Prostate gland (tissue), 2 donors: ENCODE data around the gene FKBP3. TPM values are rescaled to one million over a fixed set of nuclear protein-coding genes. Genes with fewer than 3 reads are reported as not detected.

ENCODE experiments used
- DNase-seq: peaks from one replicate; pipeline ENCODE4 v3.0.0-alpha.2; 2019; ENCODE audit warnings: low spot score
- H3K27ac ChIP-seq, 2 donors: fragments of 200-600 bp; sonication (generic); 2 replicates each; pipeline ENCODE4 v1.5.1; 2017 to 2019
- H3K27me3 ChIP-seq: fragments of 200-600 bp; sonication (generic); replicated peaks from 2 replicates; pipeline ENCODE4 v1.5.1; 2019; ENCODE audit not compliant: insufficient read depth
- H3K36me3 ChIP-seq, 2 donors: fragments of 200-600 bp; sonication (generic); 1 replicate in 1 of 2; 2 replicates in 1 of 2; pipeline versions ENCODE4 v1.5.1 to v1.8.1; 2017 to 2019
- H3K4me1 ChIP-seq: fragments of 200-600 bp; sonication (generic); replicated peaks from 2 replicates; pipeline ENCODE4 v1.5.1; 2019
- H3K4me3 ChIP-seq, 2 donors: fragments of 200-600 bp; sonication (generic); 2 replicates each; pipeline ENCODE4 v1.5.1; 2017 to 2019
- H3K9me3 ChIP-seq: fragments of 200-600 bp; sonication (generic); 2 replicates; pipeline ENCODE4 v1.5.1; 2017
- CTCF ChIP-seq, 4 experiments: fragments of 200-600 bp in 2 of 4; fragments of 450-650 bp in 2 of 4; sonication (generic) in 2 of 4; IDR thresholded peaks; 1 replicate in 3 of 4; 2 replicates in 1 of 4; pipeline ENCODE4 v1.5.1; 2016 to 2019; ENCODE audit warnings: antibody characterized with exemption in 4 of 4, mild to moderate bottlenecking in 2 of 4, moderate library complexity in 2 of 4
- POLR2A ChIP-seq: fragments of 450-650 bp; IDR thresholded peaks from one replicate; pipeline ENCODE4 v1.6.1; 2016; ENCODE audit warnings: antibody characterized with exemption, mild to moderate bottlenecking
- POLR2AphosphoS5 ChIP-seq: sonication (generic); formaldehyde crosslinking; IDR thresholded peaks from one replicate; pipeline ENCODE4 v1.6.1; 2017; ENCODE audit warnings: antibody characterized with exemption
- WGBS: methylation state at CpG from one replicate; pipeline ENCODE4 v1.1.5; 2018; 5-methylcytosine and 5-hydroxymethylcytosine counted together
- intact Hi-C: fragments of 100-400 bp; cut with DNase I; formaldehyde crosslinking; loops from one replicate; pipeline ENCODE4 v1.14.2; 2022
- total RNA-seq, 2 donors: library from RNA; depleted of rRNA; stranded (reverse); fragments of >200 nt; gene quantifications; one replicate each; pipeline ENCODE4 v1.1.0, GENCODE V29; 2016

FKBP3 gene
- total RNA-seq, 2 donors from 2014 or later, result 40.4 to 46.7 TPM

- no peaks in the 10 kb centered on the region for H3K36me3 ChIP-seq
- H3K4me1 ChIP-seq, result no peaks in the 10 kb centered on the region
- TF ChIP-seq POLR2A, result no peak
- no peak for TF ChIP-seq POLR2AphosphoS5
- TF ChIP-seq CTCF (IDR thresholded peaks at IDR 0.05), result no peak
- intact Hi-C loops, result no loop called here
- DNase-seq, result no peak
- H3K27me3 ChIP-seq, result no peaks in the 10 kb centered on the region
- H3K27ac ChIP-seq, result no peak overlapping the region
- no peaks in the 10 kb centered on the region for H3K9me3 ChIP-seq
- H3K4me3 ChIP-seq, result no peak overlapping the region
These were observed 30.5 kb downstream of the FKBP3 start for GRCh38 chr14:45103806-45104205.

- TF ChIP-seq POLR2AphosphoS5, result no peak
- no peak for TF ChIP-seq CTCF (IDR thresholded peaks at IDR 0.05)
- no peak for TF ChIP-seq POLR2A
- Histone ChIP-seq H3K9me3 (no peaks in the 10 kb centered on the region), H3K27ac (no peak overlapping the region), H3K36me3 (no peaks in the 10 kb centered on the region), H3K4me3 (no peak overlapping the region), H3K27me3 (no peaks in the 10 kb centered on the region), H3K4me1 (peaks cover 6% of the 10 kb centered on the region)
- intact Hi-C loops, result no loop called here
- no peak for DNase-seq
- WGBS, result 77% methylated on average over 4 of the region's 4 CpGs
These were observed 38.1 kb downstream of the FKBP3 start for GRCh38 chr14:45096218-45096617.

- Histone ChIP-seq H3K4me3 (no peak overlapping the region), H3K4me1 (peaks cover 6% of the 10 kb centered on the region), H3K36me3 (no peaks in the 10 kb centered on the region), H3K27me3 (no peaks in the 10 kb centered on the region), H3K9me3 (no peaks in the 10 kb centered on the region), H3K27ac (no peak overlapping the region)
- 92% methylated on average over 4 of the region's 4 CpGs for WGBS
- TF ChIP-seq POLR2AphosphoS5, result no peak
- no peak for TF ChIP-seq POLR2A
- TF ChIP-seq CTCF (IDR thresholded peaks at IDR 0.05), result no peak
- DNase-seq, result no peak
- intact Hi-C loops, result no loop called here
These were observed 39.1 kb downstream of the FKBP3 start for GRCh38 chr14:45095143-45095542.

- 98% methylated on average over 2 of the region's 2 CpGs for WGBS
- no peaks in the 10 kb centered on the region for H3K9me3 ChIP-seq
- H3K27me3 ChIP-seq, result no peaks in the 10 kb centered on the region
- no peaks in the 10 kb centered on the region for H3K36me3 ChIP-seq
- peaks cover 6% of the 10 kb centered on the region for H3K4me1 ChIP-seq
- intact Hi-C loops, result no loop called here
- H3K27ac ChIP-seq, result no peak overlapping the region
- TF ChIP-seq POLR2A (no peak), POLR2AphosphoS5 (no peak), CTCF (IDR thresholded peaks at IDR 0.05) (no peak)
- H3K4me3 ChIP-seq, result no peak overlapping the region
- no peak for DNase-seq
These were observed 40.0 kb downstream of the FKBP3 start for GRCh38 chr14:45094275-45094674.

- H3K36me3 ChIP-seq, result no peaks in the 10 kb centered on the region
- no peak for DNase-seq
- intact Hi-C loops, result no loop called here
- no peak overlapping the region for H3K4me3 ChIP-seq
- H3K4me1 ChIP-seq, result peaks cover 11% of the 10 kb centered on the region
- no peaks in the 10 kb centered on the region for H3K27me3 ChIP-seq
- H3K9me3 ChIP-seq, result no peaks in the 10 kb centered on the region
- 91% methylated on average over 2 of the region's 2 CpGs for WGBS
- TF ChIP-seq CTCF (IDR thresholded peaks at IDR 0.05) (no peak), POLR2A (no peak)
- H3K27ac ChIP-seq, result no peak overlapping the region
These were observed 42.6 kb downstream of the FKBP3 start for GRCh38 chr14:45091710-45092109.
